GM12872 (cell line): Measurements from ENCODE around the gene PGAP6.

Experiments used
- TF ChIP-seq, protein P1 (sequence below): IDR thresholded peaks from 3 replicates; pipeline ENCODE4 v1.5.1; 2011; ENCODE audit warnings: low read depth, mild to moderate bottlenecking, low read length, moderate library complexity; ENCODE audit not compliant: insufficient read depth

PGAP6 gene

DNA sequence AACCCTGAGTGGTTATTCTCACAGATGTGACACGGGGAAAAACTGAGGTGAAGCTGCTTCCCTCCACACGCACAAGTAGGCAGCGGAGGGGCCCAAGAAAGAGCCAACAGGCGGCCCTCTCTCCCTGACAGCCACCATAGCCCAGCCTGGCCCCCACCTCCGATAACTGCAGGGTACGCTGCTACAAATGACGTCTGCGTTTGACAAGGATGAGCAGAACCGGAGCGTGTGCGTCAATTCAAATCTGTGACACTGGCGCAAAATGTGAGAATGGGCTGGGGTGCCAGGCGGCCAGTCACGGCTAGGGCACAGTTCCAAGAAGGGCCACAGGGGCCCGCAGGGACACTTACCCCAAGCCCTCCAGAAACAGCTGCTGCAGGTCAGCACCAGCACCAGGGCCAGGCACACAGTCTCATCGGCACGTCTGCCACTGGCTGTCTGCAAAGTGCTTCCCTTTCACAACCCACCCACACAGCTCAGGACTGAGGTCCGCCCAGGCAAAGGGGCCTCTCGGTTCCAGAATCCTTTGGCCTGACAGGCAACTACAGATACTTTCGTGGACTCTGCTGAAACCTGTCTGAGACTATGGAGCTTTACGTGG, 43.7 kb downstream of the PGAP6 start:
- TF ChIP-seq, protein P1, sequence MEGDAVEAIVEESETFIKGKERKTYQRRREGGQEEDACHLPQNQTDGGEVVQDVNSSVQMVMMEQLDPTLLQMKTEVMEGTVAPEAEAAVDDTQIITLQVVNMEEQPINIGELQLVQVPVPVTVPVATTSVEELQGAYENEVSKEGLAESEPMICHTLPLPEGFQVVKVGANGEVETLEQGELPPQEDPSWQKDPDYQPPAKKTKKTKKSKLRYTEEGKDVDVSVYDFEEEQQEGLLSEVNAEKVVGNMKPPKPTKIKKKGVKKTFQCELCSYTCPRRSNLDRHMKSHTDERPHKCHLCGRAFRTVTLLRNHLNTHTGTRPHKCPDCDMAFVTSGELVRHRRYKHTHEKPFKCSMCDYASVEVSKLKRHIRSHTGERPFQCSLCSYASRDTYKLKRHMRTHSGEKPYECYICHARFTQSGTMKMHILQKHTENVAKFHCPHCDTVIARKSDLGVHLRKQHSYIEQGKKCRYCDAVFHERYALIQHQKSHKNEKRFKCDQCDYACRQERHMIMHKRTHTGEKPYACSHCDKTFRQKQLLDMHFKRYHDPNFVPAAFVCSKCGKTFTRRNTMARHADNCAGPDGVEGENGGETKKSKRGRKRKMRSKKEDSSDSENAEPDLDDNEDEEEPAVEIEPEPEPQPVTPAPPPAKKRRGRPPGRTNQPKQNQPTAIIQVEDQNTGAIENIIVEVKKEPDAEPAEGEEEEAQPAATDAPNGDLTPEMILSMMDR: no peak

DNA sequence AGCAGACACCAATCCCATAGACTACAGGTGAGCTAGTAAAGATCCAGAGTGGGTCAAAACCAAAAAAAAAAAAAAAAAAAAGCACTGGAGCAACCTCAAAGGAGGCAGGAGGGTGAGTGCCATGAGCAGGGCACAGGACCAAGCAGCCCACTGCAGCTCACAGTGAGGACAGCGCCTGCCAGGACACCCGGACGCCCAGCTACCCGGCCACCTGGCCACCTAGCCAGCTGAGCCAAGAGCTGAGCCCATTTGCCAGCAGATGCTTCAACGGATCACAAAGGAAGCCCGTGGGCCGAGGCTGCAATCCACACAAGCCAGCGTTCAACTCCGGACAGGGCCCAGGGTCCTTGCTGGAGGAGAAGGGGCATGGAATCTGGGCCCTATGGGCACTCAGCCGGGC, 44.3 kb downstream of the PGAP6 start:
- TF ChIP-seq, protein P1: no peak

DNA sequence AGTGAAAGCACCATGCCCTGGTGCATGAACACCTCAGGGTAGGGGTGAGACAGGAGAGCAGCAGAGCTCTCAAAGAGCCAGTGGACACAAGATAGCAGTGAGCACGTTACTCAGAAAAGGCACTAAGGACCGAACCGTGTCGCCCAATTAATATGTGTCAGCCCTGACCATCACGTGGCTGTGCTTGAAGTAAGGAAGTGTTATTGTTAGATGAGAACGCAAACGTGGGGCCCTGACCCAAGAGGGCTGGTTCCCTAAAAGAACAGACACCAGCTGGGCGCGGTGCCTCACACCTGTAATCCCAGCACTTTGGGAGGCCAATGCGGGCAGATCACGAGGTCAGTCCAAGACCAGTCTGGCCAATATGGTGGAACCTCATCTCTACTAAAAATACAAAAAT, 45.5 kb downstream of the PGAP6 start:
- TF ChIP-seq, protein P1: no peak

DNA sequence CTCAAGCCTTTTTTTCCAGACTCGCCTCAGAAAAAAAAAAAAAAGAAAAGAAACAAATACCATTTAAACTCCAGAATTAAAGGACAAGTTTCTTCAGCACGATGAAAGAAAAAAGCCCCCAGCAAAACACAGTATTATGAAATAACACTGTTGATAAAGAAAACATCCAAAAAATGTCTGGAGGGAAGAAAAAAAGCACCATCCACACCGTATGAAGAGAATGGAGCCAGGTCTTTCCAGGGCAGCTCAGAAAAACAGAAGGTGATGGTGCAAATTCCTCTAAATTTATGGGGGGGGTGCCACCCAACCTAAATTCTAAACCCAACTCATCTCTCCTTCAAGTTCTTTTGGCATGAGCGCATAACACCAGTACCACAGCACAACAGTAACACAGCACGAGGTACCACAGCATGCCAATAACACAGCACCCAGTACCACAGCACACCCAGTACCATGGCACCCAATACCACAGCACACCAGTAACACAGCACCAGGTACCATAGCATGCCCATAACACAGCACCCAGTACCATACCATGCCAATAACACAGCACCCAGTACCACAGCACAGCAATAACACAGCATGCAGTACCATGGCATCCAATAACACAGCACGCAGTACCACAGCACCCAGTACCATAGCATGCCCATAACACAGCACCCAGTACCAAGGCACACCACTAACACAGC, 48.2 kb downstream of the PGAP6 start:
- TF ChIP-seq, protein P1: no peak

DNA sequence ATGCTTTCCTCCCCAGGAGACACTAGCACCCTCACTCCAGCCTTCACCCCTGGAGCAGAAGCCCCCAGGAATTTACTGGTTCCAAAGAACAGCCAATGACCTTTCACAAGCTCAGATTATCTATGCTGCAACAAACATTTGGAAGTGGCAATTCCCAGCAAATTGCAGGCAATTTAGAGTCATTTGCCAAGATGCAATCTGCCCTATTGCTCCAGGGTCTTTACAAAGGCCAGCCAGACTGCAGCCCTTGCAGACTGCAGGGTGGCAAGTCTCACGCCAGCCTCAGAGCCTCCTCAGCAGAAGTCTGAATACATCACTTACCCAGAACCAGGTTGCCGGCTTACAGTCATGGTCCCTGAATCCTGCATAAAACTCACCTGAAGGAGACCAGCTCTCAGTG, 51.0 kb downstream of the PGAP6 start:
- TF ChIP-seq, protein P1: no peak

DNA sequence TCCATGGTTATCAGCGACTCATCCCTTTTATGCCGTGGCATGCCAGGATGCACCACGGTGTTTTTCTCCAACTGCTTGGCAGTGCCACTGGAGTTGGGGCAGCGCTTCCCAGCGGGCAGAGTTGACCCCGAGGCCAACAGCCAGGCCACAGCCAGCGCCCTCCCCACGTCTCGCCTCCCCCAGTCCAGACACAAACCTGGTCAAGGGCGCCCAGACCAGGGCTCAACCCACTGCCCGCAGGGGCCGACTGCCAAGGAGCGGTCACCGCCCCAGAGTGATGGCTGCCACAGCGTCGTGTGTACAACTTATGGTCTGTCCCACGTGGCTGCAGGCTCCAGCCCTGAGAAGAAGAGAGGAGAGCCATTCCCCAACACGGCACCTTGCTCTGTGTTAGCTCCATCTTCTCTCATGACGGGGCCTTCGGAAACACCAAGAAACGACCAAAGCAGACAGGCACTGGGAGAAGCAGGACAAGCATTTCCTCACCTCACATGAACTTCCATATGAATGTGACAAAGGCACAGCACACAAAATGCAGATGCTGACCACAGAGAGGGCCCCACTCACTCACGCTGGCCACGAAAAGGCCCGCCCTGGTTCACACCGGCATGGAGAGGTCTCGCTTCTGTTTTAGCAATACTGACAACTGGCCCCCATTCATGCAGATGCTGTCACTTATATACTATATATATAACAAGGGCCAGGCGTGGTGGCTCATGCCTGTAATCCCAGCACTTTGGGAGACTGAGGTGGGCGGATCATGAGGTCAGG, 56.2 kb downstream of the PGAP6 start:
- TF ChIP-seq, protein P1: no peak
